NCI-H524 (cell line): ENCODE measurements around the gene SSNA1.

Experiments used
- DNase-seq, 2 experiments: peaks; one replicate each; lab custom pipeline; 2025; lab: John Stamatoyannopoulos, UW

SSNA1 gene

DNA sequence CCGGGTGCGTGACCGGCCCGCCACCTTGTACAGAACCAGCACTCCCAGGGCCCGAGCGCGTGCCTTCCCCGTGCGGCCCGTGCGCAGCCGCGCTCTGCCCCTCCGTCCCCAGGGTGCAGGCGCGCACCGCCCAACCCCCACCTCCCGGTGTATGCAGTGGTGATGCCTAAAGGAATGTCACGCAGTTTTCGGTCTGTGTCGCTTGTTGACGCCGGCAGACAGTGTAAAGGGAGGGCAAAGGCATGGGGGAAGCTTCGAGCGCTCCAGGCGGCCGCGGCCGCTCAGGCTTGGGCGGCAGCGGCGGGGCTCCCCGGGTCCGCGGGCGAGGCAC, 19.9 kb upstream of the SSNA1 start:
- peak in 1 of 2 experiments; percentile 47 for DNase-seq

- peak; percentile 79 to 92 for DNase-seq
These were observed 19.3 kb upstream of the SSNA1 start for GRCh38 chr9:137168904-137169856.

- no peak for DNase-seq
These were observed 18.5 kb upstream of the SSNA1 start, which contains the start of gene LRRC26 for GRCh38 chr9:137169896-137170358. Gene LRRC26, minus strand, starts transcription at chr9:137170051. Its CDS starts 108 bp downstream, at chr9:137169943.

GRCh38 chr9:137170486-137171148, 17.9 kb upstream of the SSNA1 start:
- no peak for DNase-seq

- DNase-seq = no peak
These were observed 17.2 kb upstream of the SSNA1 start for GRCh38 chr9:137171149-137171900.

DNA sequence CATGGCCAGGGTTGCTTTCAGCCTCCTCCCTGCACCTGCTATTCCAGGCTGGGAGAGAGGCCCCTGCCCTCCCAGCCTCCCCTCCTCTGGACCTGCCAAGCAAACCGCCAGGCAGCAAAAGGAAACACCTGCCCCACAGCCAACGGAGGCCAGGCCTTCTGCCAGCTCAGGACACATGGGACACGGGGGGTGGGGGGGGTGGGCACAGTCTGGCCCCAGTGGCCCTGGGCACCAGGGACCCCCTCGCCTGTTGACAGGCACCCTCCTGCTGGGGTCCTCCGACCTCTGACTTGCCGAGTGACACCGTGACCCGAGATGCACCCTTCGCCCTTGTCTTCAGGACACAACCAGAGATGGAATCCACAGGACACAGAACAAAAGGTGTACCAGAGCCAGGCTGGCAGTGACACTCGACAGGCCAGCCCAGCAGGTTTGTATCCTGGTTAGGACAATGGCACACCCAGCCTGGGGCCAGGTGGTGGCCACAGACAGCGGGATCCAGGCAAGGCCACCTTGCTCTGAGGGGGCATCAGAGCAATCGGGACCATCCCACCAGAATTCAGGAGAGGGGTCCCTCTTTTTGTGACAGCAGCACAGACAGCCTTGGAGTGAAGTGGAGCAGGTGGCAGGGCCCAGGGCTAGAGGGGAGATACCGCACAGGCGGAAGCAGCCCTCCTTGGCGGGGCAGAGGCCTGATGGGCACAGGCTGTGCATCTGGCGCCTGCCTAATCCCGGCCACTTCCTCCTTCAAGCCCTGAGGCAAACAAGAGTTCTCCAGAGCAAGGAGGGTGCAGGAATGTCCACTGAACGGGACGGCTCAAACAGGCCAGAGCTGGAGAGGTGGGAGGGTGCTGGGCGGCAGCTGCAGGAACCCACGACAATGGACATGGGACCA, 15.3 kb upstream of the SSNA1 start:
- peak; percentile 66 to 88 for DNase-seq

DNA sequence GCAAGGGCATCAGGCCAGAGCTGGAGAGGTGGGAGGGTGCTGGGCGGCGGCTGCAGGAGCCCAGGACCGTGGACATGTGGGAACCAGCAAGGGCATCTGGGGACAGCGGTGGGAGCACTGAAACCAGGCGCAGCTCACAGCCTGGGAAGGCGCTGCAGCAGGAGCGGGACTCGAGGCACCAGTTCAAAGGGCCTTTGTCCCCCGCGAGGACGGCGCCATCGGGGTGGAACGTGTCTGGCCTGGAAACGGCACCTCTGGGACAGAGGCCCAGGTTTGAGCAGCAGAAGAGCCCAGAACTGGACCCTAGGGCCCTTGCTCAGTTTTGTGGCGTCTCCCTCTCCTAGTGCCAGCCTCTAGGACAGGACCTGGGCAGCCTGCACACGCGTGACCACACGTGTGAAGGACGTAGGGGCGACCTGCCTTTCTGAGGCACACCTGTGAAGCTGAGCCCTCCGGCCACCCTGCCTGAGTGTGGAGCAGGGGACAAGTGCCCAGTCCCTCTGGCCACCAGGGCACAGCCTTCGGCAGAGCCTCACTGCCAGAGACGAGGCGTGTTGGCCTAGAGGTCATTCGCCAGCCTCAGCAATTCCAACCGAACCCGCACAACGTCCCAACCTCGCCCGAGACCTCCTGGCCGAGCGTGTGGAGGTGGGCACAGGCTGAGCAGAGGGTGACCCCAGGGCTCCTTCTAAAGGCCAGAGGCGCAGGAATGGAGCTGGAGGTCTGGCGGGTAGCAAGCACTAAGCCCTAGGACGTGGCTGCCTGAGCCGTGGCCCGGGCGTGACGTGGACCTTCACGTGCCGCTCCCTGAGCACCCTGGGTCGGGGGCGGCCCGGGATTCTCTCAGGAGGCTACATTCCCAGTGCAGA, 14.4 kb upstream of the SSNA1 start:
- DNase-seq = no peak

GRCh38 chr9:137174722-137175293, 13.7 kb upstream of the SSNA1 start:
- DNase-seq = no peak

DNA sequence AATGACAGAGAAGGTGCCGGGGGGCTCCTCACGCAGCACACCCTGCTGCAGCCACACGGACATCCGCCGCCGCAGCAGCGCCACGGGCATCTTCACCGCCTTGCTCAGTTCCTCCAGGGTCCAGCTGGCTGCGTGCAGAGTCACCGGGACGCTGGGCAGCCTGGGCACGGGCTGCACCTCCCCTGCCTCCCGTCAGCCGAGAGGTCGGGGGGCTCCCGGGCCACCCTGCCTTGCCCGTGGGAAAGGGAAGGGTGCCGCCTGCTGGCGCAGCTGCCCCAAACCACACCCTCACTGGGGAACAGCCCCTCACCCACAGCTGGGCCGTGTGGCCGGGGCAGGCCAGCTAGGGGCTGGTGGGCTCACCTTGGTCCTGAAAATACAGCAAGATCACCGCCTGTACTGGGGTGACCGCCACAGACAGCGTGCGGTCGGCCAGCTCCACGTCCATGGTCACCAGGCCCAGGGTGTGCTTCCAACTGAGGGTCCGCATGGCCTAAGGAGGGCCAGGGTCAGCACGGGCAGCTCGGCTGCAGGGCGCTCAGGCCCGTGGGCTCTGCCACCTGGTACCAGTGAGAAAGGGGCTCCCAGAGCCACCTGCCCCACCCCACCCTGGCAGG, 13.0 kb upstream of the SSNA1 start:
- peak in 1 of 2 experiments; percentile 25 for DNase-seq

DNA sequence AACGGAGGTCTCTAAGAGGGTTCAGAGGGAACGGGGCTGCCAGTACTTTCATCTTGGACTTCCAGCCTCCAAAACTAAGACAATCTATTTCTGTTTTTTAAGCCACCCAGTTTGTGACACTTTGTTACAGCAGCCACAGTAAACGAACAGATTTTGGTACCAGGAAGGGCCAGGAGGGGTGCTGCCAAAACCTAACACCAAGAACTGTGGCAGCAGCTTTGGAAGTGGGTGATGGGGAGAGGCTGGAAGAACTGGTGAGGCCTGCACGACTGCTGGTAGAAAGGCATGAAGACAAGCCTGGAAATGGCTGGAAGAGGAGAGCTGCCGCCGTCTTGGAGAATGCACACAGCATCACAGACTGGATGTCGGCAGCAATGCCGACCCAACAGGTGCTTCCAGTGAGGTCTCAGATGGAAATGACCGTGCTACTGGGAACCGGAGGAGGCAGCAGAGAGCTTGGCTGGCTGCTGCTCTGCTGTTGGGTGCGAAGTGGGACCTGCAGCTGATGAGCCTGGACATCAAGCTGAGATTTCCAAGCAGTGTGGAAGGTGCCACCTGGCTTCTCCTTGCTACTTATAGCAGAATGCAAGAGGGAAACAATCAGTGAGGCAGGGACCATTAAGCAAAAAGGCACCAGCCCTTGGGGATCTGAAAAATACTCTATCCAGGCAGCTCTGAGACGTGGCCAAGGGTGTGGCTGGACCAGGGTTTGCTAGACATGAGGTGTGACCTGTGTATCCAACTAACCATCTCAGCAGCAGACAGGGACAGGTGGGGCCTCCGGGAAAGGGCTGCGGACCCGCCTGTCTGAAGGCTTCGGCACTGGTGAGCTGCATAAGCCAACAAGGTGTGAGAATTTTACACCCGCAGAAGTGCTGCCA, 11.9 kb upstream of the SSNA1 start:
- DNase-seq = peak in 1 of 2 experiments; percentile 74

- no peak for DNase-seq
These were observed 10.1 kb upstream of the SSNA1 start for GRCh38 chr9:137178201-137178938.

- DNase-seq = no peak
These were observed 9.4 kb upstream of the SSNA1 start for GRCh38 chr9:137178939-137179630.

DNA sequence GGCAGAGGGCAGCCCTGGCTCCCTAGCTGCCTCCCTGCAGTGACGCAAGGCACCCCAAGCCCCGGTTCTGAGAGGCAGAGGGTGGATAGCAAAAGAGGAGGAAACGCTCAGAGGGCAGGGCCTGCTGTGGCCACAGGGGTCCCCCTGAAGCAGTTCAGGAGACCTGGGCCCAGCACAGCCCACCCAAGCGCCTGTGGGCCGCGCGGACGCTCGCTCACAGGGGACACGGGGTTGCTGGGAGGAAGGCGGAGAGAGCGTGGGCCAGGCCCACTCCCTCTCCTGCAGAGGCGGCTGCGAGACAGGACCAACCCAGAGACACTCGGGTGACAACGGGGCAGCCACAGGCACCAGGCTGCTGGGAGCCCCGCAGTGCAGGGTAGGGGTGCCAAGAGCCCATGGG, 8.7 kb upstream of the SSNA1 start:
- DNase-seq = no peak

GRCh38 chr9:137180491-137180890, 8.0 kb upstream of the SSNA1 start:
- no peak for DNase-seq

- no peak for DNase-seq
These were observed 6.8 kb upstream of the SSNA1 start for GRCh38 chr9:137181680-137182079.

- DNase-seq = no peak
These were observed 5.6 kb upstream of the SSNA1 start for GRCh38 chr9:137182836-137183235.

DNA sequence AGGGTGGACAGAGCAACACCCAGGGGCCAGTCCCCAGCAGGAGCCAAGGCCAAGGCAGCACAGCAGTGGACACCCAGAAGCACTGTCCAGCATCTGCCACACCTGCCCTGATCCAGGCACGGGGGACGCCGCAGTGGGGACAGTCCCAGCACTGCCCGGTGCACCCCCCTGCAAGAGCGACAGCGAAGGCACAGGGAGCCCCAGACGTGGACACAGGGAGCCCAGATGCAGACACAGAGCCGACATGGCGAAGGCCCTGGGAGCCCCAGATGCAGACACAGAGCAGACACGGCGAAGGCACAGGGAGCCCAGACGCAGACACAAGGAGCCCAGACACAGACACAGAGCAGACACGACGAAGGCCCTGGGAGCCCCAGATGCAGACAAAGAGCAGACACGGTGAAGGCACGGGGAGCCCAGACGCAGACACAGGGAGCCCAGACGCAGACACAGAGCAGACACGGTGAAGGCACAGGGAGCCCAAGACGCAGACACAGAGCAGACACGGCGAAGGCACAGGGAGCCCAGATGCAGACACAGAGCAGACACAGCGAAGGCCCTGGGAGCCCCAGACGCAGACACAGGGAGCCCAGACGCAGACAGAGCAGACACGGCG, 4.4 kb upstream of the SSNA1 start:
- DNase-seq = no peak
